ENCODE data around the gene PET100. TPM values are rescaled to one million over a fixed set of nuclear protein-coding genes. Genes with fewer than 3 reads are reported as not detected.

The PET100 gene
- total RNA-seq, 1 donor from 2014 or later: 139 TPM

DNA sequence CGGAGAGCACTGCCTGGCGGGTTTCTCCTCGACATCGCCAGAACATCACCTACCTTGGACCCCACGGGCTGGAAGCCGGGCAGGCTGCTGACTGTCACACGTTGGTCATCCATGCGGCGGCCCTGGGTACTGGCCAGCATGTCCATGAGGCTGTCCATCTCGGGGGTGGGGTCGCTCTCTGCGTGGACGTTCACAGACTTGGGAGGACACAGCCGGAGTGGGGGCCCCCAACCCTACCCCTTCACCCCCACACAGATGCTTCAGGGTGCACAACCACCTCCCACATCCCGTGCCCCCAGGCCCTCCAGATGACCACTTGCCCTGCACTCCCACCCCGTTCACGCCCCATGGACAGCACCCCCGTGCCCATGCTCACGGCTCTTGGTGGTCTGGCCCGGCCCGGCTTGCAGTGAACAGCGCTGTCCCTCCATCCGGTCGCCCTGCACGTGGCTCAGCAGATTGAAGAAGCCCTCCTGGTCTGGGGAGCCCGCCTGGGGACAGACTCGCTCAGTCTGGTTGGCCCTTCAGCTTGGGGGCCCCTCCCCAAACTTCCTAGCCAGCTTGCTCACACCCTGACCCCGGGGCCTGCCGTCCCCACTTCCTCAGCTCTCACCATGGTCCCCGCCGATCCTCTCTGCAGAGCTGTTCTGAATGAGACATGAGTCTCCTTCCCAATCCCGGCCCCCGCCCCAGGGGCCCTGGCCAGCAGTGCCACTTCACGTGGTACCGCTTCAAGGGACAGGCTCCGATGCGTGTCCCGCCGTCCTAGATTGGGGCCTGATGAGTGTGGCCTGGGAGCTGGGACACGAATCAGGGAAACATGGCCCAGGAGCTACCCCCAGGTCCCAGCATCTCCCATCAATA is 3.0 kb downstream of the PET100 start:
- Mint-ChIP-seq H3K27ac (no peak overlapping the region), H3K36me3 (peaks cover 4% of the 10 kb centered on the region), H3K4me1 (peaks cover 33% of the 10 kb centered on the region), H3K9me3 (no peaks in the 10 kb centered on the region), H3K27me3 (ENCODE audit: low read depth) (peaks cover 23% of the 10 kb centered on the region), H3K4me3 (peak overlapping the region; percentile 28)
- TF ChIP-seq, protein P1, sequence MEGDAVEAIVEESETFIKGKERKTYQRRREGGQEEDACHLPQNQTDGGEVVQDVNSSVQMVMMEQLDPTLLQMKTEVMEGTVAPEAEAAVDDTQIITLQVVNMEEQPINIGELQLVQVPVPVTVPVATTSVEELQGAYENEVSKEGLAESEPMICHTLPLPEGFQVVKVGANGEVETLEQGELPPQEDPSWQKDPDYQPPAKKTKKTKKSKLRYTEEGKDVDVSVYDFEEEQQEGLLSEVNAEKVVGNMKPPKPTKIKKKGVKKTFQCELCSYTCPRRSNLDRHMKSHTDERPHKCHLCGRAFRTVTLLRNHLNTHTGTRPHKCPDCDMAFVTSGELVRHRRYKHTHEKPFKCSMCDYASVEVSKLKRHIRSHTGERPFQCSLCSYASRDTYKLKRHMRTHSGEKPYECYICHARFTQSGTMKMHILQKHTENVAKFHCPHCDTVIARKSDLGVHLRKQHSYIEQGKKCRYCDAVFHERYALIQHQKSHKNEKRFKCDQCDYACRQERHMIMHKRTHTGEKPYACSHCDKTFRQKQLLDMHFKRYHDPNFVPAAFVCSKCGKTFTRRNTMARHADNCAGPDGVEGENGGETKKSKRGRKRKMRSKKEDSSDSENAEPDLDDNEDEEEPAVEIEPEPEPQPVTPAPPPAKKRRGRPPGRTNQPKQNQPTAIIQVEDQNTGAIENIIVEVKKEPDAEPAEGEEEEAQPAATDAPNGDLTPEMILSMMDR (IDR thresholded peaks at IDR 0.05; ENCODE audit: unreplicated experiment): no peak
- no peak for DNase-seq (ENCODE audit: low spot score in 2 of 2, unreplicated experiment in 2 of 2)

GRCh38 chr19:7633698-7634097 is 4.1 kb downstream of the PET100 start, which contains the start of gene PCP2:
TSS of gene PCP2 (minus strand) at chr19:7633719. CDS start at chr19:7633457, 262 bp downstream.
- Mint-ChIP-seq H3K4me3 (peak within 1 kb of the TSS; percentile 28), H3K9me3 (no peaks in the 10 kb centered on the region), H3K4me1 (peaks cover 24% of the 10 kb centered on the region), H3K27me3 (ENCODE audit: low read depth) (peaks cover 28% of the 10 kb centered on the region), H3K36me3 (peaks cover 4% of the 10 kb centered on the region), H3K27ac (no peak within 1 kb of the TSS)
- TF ChIP-seq, protein P1 (IDR thresholded peaks at IDR 0.05; ENCODE audit: unreplicated experiment): no peak
- DNase-seq (ENCODE audit: low spot score in 2 of 2, unreplicated experiment in 2 of 2): no peak

DNA sequence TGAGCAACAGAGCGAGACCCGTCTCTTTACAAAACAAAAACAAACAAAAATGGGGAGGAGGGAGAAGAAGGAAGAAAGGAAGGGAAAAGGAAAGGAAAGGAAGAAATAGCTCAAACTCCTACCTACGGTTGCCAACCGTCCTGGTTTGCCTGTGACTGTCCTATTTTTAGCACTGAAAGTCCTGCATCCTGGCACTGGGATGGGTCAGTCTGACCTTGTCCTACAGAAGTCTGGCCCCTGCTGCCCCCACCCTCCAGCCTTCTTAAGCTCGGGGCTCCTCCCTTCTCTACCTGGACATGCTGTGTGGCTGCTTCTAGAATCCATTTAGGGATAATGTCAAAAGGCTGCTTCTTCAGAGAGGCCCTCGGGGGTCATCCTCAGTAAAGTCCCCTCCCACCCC is 6.1 kb downstream of the PET100 start:
- Mint-ChIP-seq H3K27ac (no peak overlapping the region), H3K9me3 (no peaks in the 10 kb centered on the region), H3K4me3 (peak overlapping the region; percentile 72), H3K27me3 (ENCODE audit: low read depth) (peaks cover 31% of the 10 kb centered on the region), H3K36me3 (no peaks in the 10 kb centered on the region), H3K4me1 (peaks cover 6% of the 10 kb centered on the region)
- no peak for DNase-seq (ENCODE audit: low spot score in 2 of 2, unreplicated experiment in 2 of 2)
- TF ChIP-seq, protein P1 (IDR thresholded peaks at IDR 0.05; ENCODE audit: unreplicated experiment): no peak

DNA sequence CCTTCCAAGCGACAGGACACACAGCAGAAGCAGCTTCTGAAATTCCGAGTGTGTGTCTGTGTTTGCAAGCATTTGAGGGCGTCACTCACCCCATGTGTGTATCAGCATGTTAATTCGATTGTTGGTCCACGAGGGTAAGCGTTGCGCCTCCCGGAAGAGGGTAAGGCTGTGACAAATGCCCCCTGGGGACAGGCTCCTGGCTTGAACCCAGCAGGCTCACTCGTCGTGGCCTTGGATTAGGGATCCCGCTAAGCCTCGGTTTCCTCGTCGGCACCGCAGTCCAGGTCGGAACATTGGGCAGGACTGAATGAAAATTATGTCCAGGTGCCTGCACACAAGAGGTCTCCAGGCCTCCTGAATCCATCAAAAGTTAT is 6.7 kb downstream of the PET100 start:
- TF ChIP-seq, protein P1 (IDR thresholded peaks at IDR 0.05; ENCODE audit: unreplicated experiment): no peak
- Mint-ChIP-seq H3K4me3 (peak overlapping the region; percentile 72), H3K9me3 (no peaks in the 10 kb centered on the region), H3K27ac (no peak overlapping the region), H3K4me1 (peaks cover 2% of the 10 kb centered on the region), H3K36me3 (no peaks in the 10 kb centered on the region), H3K27me3 (ENCODE audit: low read depth) (peaks cover 31% of the 10 kb centered on the region)
- no peak for DNase-seq (ENCODE audit: low spot score in 2 of 2, unreplicated experiment in 2 of 2)

DNA sequence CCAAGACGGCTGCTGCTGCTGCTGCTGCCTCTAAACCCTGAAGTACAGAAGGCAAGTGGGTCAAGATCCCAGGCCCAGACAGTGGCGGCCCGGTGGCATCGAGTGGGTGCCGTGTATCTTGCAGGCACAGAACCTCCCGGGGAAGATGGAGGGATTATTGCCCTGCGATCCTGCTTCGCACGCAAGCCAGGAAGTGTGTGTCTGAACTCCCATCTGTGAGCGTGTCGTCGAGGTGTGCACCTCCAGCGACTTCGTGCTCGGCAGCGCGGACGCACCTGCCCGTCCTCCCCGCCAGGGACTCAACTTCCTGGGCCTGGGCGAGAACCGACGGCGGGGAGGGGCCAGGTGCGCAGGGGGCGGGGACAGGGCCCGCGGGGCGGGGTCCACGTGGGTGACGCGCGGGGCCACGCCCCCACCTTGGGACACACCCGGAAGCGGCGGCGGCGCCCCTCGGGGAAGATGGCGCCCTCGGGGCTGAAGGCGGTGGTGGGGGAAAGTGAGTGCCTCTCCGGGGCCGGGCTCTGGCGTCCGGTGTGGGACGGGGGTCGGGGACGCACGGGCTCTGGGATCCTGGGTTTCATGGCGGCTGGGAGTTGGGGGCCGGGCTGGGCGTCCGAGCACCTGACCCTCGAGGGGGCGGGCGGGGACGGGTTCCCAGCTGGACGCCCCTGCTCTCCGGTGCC is 7.2 kb downstream of the PET100 start, which contains the start of gene STXBP2:
TSS of gene STXBP2 (plus strand) at position 420 of the 683 bp plus-strand sequence. CDS start at position 460, 40 bp downstream.
- Mint-ChIP-seq H3K9me3 (no peaks in the 10 kb centered on the region), H3K27me3 (ENCODE audit: low read depth) (peaks cover 31% of the 10 kb centered on the region), H3K4me3 (peak within 1 kb of the TSS; percentile 72), H3K27ac (peak within 1 kb of the TSS; percentile 47), H3K4me1 (peaks cover 2% of the 10 kb centered on the region), H3K36me3 (no peaks in the 10 kb centered on the region)
- peak; percentile 76 to 85 for DNase-seq (ENCODE audit: low spot score in 2 of 2, unreplicated experiment in 2 of 2)
- TF ChIP-seq, protein P1 (IDR thresholded peaks at IDR 0.05; ENCODE audit: unreplicated experiment): peak; percentile 8
